M059J (cell line): ENCODE data around the gene ATF6. TPM values are rescaled to one million over a fixed set of nuclear protein-coding genes. Genes with fewer than 3 reads are reported as not detected.
A peak's percentile ranks its signal among the peaks of the same experiment; 100 is the strongest.
"Not testable (repeated sequence)": the region's sequence is repeated elsewhere in the genome, so short reads cannot be mapped to it uniquely, and the experiment has no call there.

Source experiments
- DNase-seq: peaks from one replicate; pipeline ENCODE4 v3.0.0-alpha.2; 2012; ENCODE audit warnings: low read depth
- total RNA-seq: library from RNA; depleted of rRNA; stranded (reverse); fragments of >200 nt; shearing (Covaris generic); gene quantifications from 2 replicates; pipeline ENCODE4 v1.2.3, GENCODE V29; 2014; rRNA removed

ATF6 gene
- total RNA-seq, result 37.9 and 38.8 TPM in 2 replicates

DNA sequence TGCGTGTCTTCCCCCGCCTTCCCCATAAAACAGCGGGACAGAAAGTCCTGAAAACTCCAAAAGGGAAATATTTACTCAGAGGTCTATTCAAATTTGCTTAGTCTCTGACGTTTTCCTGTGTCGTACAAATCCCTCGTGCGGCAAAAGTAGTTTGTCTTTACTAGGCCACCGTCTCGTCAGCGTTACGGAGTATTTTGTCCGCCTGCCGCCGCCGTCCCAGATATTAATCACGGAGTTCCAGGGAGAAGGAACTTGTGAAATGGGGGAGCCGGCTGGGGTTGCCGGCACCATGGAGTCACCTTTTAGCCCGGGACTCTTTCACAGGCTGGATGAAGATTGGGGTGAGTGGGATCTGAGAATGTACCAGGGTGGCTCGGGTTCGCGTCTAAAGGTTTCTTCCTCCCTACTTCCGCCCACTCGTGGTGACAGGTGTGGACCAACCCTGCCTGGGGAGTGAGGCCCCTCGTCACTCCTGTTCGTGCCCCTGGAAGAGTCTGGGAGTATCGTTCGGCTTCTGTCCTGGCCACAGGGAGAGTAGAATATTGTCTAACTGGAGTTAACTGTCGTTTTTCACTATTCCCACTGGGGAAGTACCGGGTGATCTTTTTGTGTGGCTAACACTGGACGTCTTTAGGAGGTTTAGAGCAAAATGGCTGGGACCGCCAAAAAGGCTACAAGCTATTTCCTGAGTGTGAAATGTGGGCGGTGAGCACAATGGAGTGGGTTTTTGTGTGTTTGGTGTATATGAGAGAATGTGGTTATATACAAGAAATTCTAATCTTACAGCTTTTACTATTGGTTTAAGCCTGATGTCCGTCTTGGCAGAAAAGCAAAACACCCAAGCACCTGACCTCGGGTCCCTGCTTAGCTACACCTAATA is at the start of gene ATF6:
Gene ATF6 (plus strand): TSS at position 219 of the 880 bp plus-strand sequence. CDS start 41 bp downstream, at position 260.
- DNase-seq, result peak; percentile 92

GRCh38 chr1:161718559-161719324 is 47.4 kb upstream of the ATF6 start:
- no peak for DNase-seq

DNA sequence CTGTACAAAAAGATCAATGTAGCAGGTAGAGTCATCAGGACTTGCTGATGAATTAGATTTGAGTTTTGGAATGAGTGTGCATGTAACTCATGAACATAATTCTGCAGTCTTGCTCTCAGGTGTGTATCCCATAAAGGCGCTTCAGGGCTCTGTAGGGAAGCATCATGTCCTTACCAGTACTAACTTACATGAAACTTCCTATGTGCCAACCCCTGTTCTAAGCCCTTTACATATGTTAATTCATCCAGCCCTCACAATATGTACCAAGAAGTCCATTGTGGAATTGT is 46.9 kb upstream of the ATF6 start:
- no peak for DNase-seq

DNA sequence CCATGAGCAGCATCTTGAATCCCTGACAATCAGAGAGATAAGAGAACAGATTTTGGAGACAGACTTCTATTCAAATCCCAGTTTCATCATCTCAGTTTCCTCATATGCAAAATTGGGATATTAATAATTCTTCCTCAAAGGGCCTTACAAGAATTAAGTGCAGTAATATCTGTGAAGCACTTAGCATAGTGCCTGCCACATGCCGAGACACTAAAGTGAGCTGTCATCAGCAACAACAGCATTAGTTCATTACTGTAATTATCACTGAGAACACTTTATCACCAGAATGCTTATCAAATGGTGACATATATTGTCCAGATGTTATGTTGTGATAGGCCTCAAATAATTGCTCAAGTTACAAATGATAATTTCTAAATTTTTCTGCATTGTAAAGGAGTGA is 45.7 kb upstream of the ATF6 start:
- DNase-seq, result no peak

DNA sequence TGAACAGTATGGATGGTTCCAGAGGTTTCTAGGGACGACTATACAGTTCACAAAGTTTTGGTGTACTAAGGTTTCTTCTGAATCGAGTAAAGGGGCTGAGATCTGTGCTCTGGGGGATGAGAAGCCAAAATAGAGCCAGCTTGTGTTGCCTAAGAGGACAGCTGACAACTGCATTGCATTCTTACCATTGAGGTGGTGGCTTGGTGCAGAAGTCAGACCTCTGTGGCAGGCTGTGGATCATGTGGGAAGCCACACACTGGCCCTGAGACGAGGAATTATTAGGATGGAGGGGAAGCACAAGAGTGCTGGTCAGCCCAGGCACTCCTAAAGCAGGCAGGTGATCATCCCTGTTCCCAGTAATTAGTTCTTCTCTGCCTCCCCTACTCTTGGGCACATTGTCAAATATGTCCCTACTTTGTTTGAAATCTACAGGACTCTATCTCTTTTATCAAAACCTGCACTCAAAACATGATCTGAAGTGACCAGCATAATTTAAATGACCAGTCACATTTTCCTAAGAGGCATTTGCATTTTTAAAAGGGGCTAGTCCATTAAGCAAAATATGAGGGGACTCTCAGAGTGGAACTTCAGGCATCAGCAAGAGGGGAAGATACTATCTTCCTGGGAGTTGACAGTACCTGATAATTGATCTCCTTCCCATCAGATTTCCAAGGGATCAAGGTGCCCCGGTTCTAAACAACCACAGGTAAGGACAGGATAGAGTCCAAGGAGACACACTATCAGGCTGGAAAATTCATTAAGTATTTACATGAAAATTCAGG is 45.0 kb upstream of the ATF6 start, which contains the start of gene FCRLB:
Gene FCRLB (plus strand): TSS at position 589 of the 782 bp plus-strand sequence. CDS start 1,129 bp downstream, outside the sequence.
- DNase-seq, result no peak

GRCh38 chr1:161721738-161722343 is 44.3 kb upstream of the ATF6 start:
- peak; percentile 95 for DNase-seq

GRCh38 chr1:161722406-161722805 is 43.7 kb upstream of the ATF6 start:
- DNase-seq, result no peak

- no peak for DNase-seq
Measured at GRCh38 chr1:161723459-161724141, 42.5 kb upstream of the ATF6 start.

GRCh38 chr1:161725258-161725907 is 40.7 kb upstream of the ATF6 start:
- not testable (repeated sequence) for DNase-seq

GRCh38 chr1:161725908-161726472 is 40.1 kb upstream of the ATF6 start:
- DNase-seq, result peak; percentile 57

DNA sequence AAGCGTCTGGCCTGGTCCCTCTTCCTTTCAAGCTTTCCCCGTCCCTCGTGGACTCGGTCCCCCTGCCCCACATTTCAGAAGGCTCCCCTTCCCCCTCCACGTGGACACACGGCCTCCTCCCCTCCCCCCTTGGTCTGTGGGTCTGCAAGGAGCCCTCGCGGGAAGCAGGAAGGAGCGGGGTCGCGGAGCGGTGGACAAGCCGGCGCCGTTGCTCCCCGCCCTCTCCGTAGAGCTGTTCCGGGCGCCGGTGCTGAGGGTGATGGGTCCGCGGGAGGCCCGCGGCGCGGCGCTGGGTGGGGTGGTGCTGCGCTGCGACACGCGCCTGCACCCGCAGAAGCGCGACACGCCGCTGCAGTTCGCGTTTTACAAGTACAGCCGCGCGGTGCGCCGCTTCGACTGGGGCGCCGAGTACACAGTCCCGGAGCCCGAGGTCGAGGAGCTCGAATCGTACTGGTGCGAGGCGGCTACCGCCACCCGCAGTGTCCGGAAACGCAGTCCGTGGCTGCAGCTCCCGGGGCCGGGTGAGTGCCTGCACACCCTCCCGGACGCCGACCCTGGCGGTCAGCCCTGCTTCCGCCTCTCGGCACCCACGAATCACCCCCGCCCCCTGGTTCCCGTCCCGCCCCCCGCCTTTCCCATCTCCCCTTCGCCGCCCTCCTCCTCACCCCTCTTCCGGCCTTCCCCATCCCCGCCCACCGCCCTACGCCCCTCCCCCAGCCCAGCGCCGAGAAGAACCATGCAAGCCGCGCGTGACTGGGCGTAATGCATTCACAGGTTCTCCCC is 39.5 kb upstream of the ATF6 start:
- peak; percentile 86 for DNase-seq

GRCh38 chr1:161727256-161727924 is 38.7 kb upstream of the ATF6 start:
- DNase-seq, result peak; percentile 82

DNA sequence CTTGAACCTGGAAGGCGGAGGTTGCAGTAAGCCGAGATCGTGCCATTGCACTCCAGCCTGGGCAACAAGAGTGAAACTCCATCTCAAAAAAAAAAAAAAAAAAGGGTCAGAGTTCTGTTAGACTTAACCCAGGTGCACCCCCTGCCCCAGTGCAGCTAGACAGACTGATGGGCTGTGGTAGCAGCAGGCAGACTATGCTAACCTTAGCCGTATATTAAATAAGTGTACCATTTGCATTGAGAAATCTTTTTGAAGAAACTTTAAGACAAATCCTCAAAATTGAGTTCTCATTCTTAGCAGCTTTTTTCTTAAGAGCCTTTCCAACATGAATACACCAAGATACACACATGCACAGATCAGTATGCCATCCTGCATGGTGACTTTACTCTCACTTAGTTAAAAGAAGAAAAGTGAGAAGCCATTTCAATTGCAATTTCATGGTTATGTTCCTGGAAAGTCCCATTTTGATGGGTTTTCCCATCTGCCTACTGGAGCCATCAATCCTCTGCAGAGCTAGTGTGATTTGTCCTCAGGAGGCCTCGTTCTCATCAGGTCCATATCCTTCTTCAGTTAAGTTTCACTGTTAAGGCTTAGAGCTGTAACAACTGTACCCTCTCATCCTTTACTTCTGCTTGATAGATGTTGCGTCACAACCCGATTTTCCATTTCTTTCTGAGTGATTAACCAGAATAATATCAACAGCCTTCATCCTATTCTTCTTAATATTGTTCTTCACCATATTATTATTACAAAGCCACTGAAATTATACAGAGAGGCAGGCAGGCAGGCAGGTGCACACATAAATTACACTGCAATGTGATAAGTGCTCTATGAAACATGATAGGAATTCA is 37.5 kb upstream of the ATF6 start:
- no peak for DNase-seq

DNA sequence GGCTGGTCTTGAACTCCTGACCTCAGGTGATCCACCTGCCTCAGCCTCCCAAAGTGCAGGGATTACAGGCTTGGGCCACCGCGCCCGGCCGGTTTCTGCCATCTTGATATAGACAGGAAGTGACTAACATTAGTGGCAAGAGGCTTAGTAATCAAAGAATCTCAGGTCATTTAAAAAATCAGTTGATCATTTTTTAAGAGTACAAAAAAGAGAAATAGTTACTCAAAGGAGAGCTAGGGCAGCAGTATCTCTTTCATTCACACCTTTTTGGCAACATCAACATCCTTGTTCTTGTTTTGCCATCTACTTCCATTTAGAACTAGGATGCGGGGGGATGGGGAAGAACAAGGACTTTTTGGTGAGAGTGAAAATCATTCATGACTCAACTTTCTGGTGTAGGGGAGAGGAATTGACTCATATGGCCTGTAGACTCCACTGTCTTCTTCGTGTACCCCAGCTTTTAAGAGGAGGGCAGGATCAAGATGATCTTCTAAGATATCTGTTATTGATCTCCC is 36.0 kb upstream of the ATF6 start:
- peak; percentile 89 for DNase-seq

GRCh38 chr1:161731241-161731640 is 34.9 kb upstream of the ATF6 start:
- no peak for DNase-seq

- no peak for DNase-seq
Measured at GRCh38 chr1:161731981-161732718, 34.0 kb upstream of the ATF6 start.

DNA sequence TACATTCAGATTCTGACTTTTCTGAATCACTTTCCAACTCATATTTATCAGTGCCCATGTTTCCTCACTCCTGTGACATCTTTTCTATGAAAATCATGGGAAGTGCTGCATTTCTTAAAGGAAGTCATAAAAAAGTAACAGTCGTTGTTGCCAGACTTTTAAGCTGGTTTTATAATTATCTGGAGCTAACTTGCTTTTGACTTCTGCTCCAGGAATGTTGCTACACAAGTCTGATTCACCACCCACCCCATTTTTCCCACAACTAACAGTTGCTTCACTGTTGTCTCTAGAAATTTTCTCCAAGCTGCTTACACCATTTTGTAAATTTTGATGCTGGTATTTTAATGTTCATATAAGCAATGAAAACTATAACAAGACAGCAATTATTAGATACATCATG is 32.6 kb upstream of the ATF6 start:
- DNase-seq, result peak; percentile 87
